WTC11 (cell line): ENCODE results near the gene SPEM3. TPM values are rescaled to one million over a fixed set of nuclear protein-coding genes. Genes with fewer than 3 reads are reported as not detected.

Experiments
- ATAC-seq: fragments of 200-7000 bp; cut with Tn5 transposase; 2 replicates; pipeline ENCODE4 v1.10.0; 2021; ENCODE audit warnings: mild to moderate bottlenecking, moderate library complexity
- CTCF ChIA-PET: fragments of 300-600 bp; sonication (Branson Sonifier 250); formaldehyde crosslinking; loops from one replicate; lab custom pipeline; 2021; ENCODE audit warnings: antibody characterized with exemption; lab: Charles Lee
- POLR2A ChIA-PET: fragments of 350-600 bp; sonication (Branson Sonifier 250); formaldehyde crosslinking; loops from one replicate; lab custom pipeline; 2021; ENCODE audit warnings: antibody characterized with exemption; lab: Charles Lee
- DNase-seq: peaks from one replicate; pipeline ENCODE4 v3.0.0; 2021; ENCODE audit warnings: low spot score
- H3K27ac Mint-ChIP-seq: 2 replicates; pipeline ENCODE4 v1.8.0; 2021; ENCODE audit warnings: mixed read lengths
- H3K27me3 Mint-ChIP-seq: 2 replicates; pipeline ENCODE4 v1.8.0; 2021; ENCODE audit warnings: low read depth, mild to moderate bottlenecking, moderate library complexity, mixed read lengths
- H3K36me3 Mint-ChIP-seq: 2 replicates; pipeline ENCODE4 v1.8.0; 2021; ENCODE audit warnings: mixed read lengths
- H3K4me1 Mint-ChIP-seq: 2 replicates; pipeline ENCODE4 v1.8.0; 2022; ENCODE audit warnings: mixed read lengths
- H3K4me3 Mint-ChIP-seq: 2 replicates; pipeline ENCODE4 v1.8.0; 2021; ENCODE audit warnings: mild to moderate bottlenecking, moderate library complexity, mixed read lengths
- H3K9me3 Mint-ChIP-seq: 2 replicates; pipeline ENCODE4 v1.8.0; 2021; ENCODE audit warnings: mixed read lengths
- AR ChIP-seq: fragments of 250-450 bp; sonication (Bioruptor Pico); IDR thresholded peaks from 2 replicates; pipeline ENCODE4 v1.9.0; 2021; ENCODE audit warnings: mild to moderate bottlenecking
- ATF3 ChIP-seq: sonication (generic); formaldehyde crosslinking; conservative IDR thresholded peaks from 2 replicates; pipeline ENCODE4 v1.8.1; 2022; ENCODE audit warnings: mild to moderate bottlenecking, missing genetic modification reagents
- ATF6 ChIP-seq: sonication (generic); formaldehyde crosslinking; IDR thresholded peaks from 2 replicates; pipeline ENCODE4 v1.8.1; 2023; ENCODE audit warnings: mild to moderate bottlenecking, missing genetic modification reagents
- CREM ChIP-seq: sonication (generic); formaldehyde crosslinking; IDR thresholded peaks from 2 replicates; pipeline ENCODE4 v1.8.1; 2022; ENCODE audit warnings: mild to moderate bottlenecking, missing genetic modification reagents, moderate library complexity
- ELF4 ChIP-seq: sonication (generic); formaldehyde crosslinking; IDR thresholded peaks from 2 replicates; pipeline ENCODE4 v1.8.1; 2022; ENCODE audit warnings: low read depth, mild to moderate bottlenecking, moderate library complexity, missing genetic modification reagents
- EMX1 ChIP-seq: fragments of 250-450 bp; sonication (Bioruptor Pico); IDR thresholded peaks from 2 replicates; pipeline ENCODE4 v1.8.0; 2021; ENCODE audit warnings: mild to moderate bottlenecking
- ESRRA ChIP-seq: sonication (generic); formaldehyde crosslinking; IDR thresholded peaks from 2 replicates; pipeline ENCODE4 v1.8.1; 2022; ENCODE audit warnings: mild to moderate bottlenecking, missing genetic modification reagents, borderline replicate concordance
- GTF2I ChIP-seq: fragments of 250-450 bp; sonication (Bioruptor Pico); conservative IDR thresholded peaks from 2 replicates; pipeline ENCODE4 v1.4.0; 2021; ENCODE audit warnings: mild to moderate bottlenecking
- JAZF1 ChIP-seq: fragments of 250-450 bp; sonication (Bioruptor Pico); IDR thresholded peaks from 2 replicates; pipeline ENCODE4 v1.9.0; 2021; ENCODE audit warnings: moderate library complexity, mild to moderate bottlenecking, inconsistent platforms
- MLX ChIP-seq: sonication (generic); formaldehyde crosslinking; IDR thresholded peaks from 2 replicates; pipeline ENCODE4 v1.8.1; 2023; ENCODE audit warnings: mild to moderate bottlenecking, missing genetic modification reagents, moderate library complexity
- OVOL2 ChIP-seq: fragments of 250-450 bp; sonication (Bioruptor Pico); IDR thresholded peaks from 2 replicates; pipeline ENCODE4 v1.9.0; 2021; ENCODE audit warnings: mild to moderate bottlenecking, borderline replicate concordance
- RELA ChIP-seq: sonication (generic); formaldehyde crosslinking; IDR thresholded peaks from 2 replicates; pipeline ENCODE4 v1.8.1; 2022; ENCODE audit warnings: missing genetic modification reagents, mild to moderate bottlenecking, borderline replicate concordance
- RORB ChIP-seq: fragments of 250-450 bp; sonication (Bioruptor Pico); IDR thresholded peaks from 2 replicates; pipeline ENCODE4 v1.9.0; 2021; ENCODE audit warnings: mild to moderate bottlenecking
- SMAD4 ChIP-seq: sonication (generic); formaldehyde crosslinking; IDR thresholded peaks from 2 replicates; pipeline ENCODE4 v1.8.0; 2022; ENCODE audit warnings: mild to moderate bottlenecking, missing genetic modification reagents
- SOX15 ChIP-seq: fragments of 250-450 bp; sonication (Bioruptor Pico); IDR thresholded peaks from 2 replicates; pipeline ENCODE4 v1.9.0; 2021; ENCODE audit warnings: mild to moderate bottlenecking
- USF1 ChIP-seq: sonication (generic); formaldehyde crosslinking; IDR thresholded peaks from 2 replicates; pipeline ENCODE4 v1.8.0; 2022; ENCODE audit warnings: mild to moderate bottlenecking, missing genetic modification reagents
- ZBTB21 ChIP-seq: sonication (generic); formaldehyde crosslinking; IDR thresholded peaks from 2 replicates; pipeline ENCODE4 v1.8.1; 2023; ENCODE audit warnings: mild to moderate bottlenecking, missing genetic modification reagents, borderline replicate concordance
- ZBTB43 ChIP-seq: sonication (generic); formaldehyde crosslinking; IDR thresholded peaks from 2 replicates; pipeline ENCODE4 v1.8.1; 2023; ENCODE audit warnings: mild to moderate bottlenecking, missing genetic modification reagents
- ZNF416 ChIP-seq: fragments of 250-450 bp; sonication (Bioruptor Pico); IDR thresholded peaks from 2 replicates; pipeline ENCODE4 v1.9.0; 2021; ENCODE audit warnings: mild to moderate bottlenecking, inconsistent platforms
- total RNA-seq: library from RNA; stranded (reverse); gene quantifications from 3 replicates; pipeline ENCODE4 v1.2.3, GENCODE V29; 2021
- TF ChIP-seq, protein P1 (sequence below): fragments of 250-450 bp; sonication (Bioruptor Pico); IDR thresholded peaks from 2 replicates; pipeline ENCODE4 v2.1.2; 2022; ENCODE audit warnings: mild to moderate bottlenecking, moderate library complexity
- TF ChIP-seq, protein P2 (sequence below): fragments of 250-450 bp; sonication (Bioruptor Pico); IDR thresholded peaks from 2 replicates; pipeline ENCODE4 v1.9.0; 2021; ENCODE audit warnings: mild to moderate bottlenecking, borderline replicate concordance

SPEM3 gene
- total RNA-seq, 1 experiment from 2014 or later, result not detected

DNA sequence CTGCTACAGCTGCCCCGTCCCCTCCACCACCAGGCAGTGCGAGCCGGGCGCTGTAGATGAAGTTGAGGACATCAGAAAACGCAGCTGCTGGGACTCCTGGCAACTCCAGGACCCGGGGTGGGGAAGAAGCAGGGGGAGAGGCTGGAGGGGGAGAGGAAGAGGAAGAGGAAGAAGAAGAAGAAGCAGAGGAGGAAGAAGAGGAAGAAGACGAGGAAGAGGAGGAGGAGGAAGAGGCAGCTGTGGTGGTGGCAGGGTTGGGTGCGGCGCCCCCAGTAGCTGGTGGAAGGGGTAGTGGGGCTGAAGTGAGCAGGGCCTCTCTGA, 37.6 kb downstream of the SPEM3 start:
- ChIA-PET POLR2A (no interaction called here), CTCF (no interaction called here)
- Mint-ChIP-seq H3K27ac (no peak overlapping the region), H3K9me3 (no peaks in the 10 kb centered on the region), H3K36me3 (no peaks in the 10 kb centered on the region), H3K4me3 (no peak overlapping the region), H3K4me1 (peaks cover 9% of the 10 kb centered on the region), H3K27me3 (no peaks in the 10 kb centered on the region)
- TF ChIP-seq OVOL2 (CRISPR knock-in tag), result no peak
- TF ChIP-seq SMAD4 (CRISPR knock-in tag), result no peak
- TF ChIP-seq ZNF416 (CRISPR knock-in tag), result no peak
- TF ChIP-seq ELF4 (CRISPR knock-in tag), result no peak
- TF ChIP-seq ESRRA, result no peak
- no peak for TF ChIP-seq GTF2I (CRISPR knock-in tag)
- TF ChIP-seq, protein P1, sequence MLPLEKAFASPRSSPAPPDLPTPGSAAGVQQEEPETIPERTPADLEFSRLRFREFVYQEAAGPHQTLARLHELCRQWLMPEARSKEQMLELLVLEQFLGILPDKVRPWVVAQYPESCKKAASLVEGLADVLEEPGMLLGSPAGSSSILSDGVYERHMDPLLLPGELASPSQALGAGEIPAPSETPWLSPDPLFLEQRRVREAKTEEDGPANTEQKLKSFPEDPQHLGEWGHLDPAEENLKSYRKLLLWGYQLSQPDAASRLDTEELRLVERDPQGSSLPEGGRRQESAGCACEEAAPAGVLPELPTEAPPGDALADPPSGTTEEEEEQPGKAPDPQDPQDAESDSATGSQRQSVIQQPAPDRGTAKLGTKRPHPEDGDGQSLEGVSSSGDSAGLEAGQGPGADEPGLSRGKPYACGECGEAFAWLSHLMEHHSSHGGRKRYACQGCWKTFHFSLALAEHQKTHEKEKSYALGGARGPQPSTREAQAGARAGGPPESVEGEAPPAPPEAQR (CRISPR knock-in tag), result no peak
- TF ChIP-seq, protein P2, sequence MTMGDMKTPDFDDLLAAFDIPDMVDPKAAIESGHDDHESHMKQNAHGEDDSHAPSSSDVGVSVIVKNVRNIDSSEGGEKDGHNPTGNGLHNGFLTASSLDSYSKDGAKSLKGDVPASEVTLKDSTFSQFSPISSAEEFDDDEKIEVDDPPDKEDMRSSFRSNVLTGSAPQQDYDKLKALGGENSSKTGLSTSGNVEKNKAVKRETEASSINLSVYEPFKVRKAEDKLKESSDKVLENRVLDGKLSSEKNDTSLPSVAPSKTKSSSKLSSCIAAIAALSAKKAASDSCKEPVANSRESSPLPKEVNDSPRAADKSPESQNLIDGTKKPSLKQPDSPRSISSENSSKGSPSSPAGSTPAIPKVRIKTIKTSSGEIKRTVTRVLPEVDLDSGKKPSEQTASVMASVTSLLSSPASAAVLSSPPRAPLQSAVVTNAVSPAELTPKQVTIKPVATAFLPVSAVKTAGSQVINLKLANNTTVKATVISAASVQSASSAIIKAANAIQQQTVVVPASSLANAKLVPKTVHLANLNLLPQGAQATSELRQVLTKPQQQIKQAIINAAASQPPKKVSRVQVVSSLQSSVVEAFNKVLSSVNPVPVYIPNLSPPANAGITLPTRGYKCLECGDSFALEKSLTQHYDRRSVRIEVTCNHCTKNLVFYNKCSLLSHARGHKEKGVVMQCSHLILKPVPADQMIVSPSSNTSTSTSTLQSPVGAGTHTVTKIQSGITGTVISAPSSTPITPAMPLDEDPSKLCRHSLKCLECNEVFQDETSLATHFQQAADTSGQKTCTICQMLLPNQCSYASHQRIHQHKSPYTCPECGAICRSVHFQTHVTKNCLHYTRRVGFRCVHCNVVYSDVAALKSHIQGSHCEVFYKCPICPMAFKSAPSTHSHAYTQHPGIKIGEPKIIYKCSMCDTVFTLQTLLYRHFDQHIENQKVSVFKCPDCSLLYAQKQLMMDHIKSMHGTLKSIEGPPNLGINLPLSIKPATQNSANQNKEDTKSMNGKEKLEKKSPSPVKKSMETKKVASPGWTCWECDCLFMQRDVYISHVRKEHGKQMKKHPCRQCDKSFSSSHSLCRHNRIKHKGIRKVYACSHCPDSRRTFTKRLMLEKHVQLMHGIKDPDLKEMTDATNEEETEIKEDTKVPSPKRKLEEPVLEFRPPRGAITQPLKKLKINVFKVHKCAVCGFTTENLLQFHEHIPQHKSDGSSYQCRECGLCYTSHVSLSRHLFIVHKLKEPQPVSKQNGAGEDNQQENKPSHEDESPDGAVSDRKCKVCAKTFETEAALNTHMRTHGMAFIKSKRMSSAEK (CRISPR knock-in tag), result no peak
- no peak for TF ChIP-seq JAZF1 (CRISPR knock-in tag)
- TF ChIP-seq ATF6 (CRISPR knock-in tag), result no peak
- TF ChIP-seq CREM, result no peak
- DNase-seq (no peak), ATAC-seq (no peak)

DNA sequence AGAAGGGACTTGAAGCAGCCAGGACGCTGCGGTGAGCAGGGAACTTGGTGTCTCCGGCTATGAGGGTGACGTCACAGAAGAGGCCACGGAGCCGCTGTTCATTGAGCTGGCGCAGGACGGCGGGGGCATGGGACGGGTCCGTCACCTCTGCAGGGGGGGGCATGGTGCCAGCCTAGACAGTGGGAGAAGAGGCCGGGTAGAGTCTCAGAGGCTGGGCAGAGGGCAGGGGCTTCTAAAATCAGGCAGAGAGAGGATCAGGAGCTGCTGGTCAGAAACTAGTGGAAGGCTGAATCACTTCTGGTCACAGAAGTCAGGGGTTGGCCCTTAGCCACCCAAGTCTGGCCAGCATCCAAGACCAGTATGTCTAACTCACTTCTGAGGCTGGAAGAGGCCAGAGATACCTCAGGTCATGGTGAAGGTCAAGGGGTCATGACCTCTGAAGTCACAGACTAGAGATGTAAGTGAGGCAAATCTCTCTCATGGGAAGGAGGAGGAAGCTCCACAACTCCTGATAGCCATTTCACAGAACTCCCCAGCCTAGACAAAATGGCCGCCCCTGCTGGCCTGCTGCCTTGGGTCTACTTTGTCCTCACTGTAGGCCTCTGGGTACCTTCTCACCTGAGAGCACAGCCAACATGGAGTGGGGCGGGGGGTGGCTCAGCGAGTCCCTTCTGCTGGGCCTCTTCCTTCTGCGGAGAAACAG, 38.1 kb downstream of the SPEM3 start:
- Mint-ChIP-seq H3K9me3 (no peaks in the 10 kb centered on the region), H3K27ac (peak overlapping the region; percentile 36; the same call in 1 of the 2 replicates), H3K36me3 (no peaks in the 10 kb centered on the region), H3K4me3 (no peak overlapping the region), H3K4me1 (0 out of 2 replicates have a peak, but pooled peaks cover 6% of the 10 kb centered on the region), H3K27me3 (no peaks in the 10 kb centered on the region)
- ATAC-seq (no peak), DNase-seq (no peak)
- POLR2A ChIA-PET, result no interaction called here
- CTCF ChIA-PET, result interaction anchor here (0.6 kb wide), 1 partner anchor 12 kb away, joined by 3 read pairs; no protein-coding TSS in a partner anchor
- TF ChIP-seq ZBTB43 (CRISPR knock-in tag) (no peak), ATF3 (CRISPR knock-in tag) (no peak), SOX15 (no peak), RELA (CRISPR knock-in tag) (no peak), GTF2I (CRISPR knock-in tag) (no peak), RORB (CRISPR knock-in tag) (no peak), ZBTB21 (CRISPR knock-in tag) (no peak), EMX1 (CRISPR knock-in tag) (no peak), MLX (no peak), AR (CRISPR knock-in tag) (no peak), OVOL2 (CRISPR knock-in tag) (no peak), USF1 (no peak)
